Fibroblast of lung (primary cell): ENCODE data around the gene ZNF223. TPM values are rescaled to one million over a fixed set of nuclear protein-coding genes. Genes with fewer than 3 reads are reported as not detected.

Experiments used
- DNase-seq, 2 donors: peaks; one replicate each; pipeline versions ENCODE4 v3.0.0 to v3.0.0-alpha.2; 2010; ENCODE audit warnings: low read depth in 2 of 2
- H2AFZ ChIP-seq: 2 replicates; pipeline ENCODE4 v1.5.1; 2012; ENCODE audit warnings: low read length, control low read depth, inconsistent platforms
- H3K27ac ChIP-seq: 2 replicates; pipeline ENCODE4 v1.5.1; 2011; ENCODE audit warnings: low read length, control low read depth; ENCODE audit not compliant: insufficient read depth
- H3K27me3 ChIP-seq: 2 replicates; pipeline ENCODE4 v1.5.1; 2011; ENCODE audit warnings: mild to moderate bottlenecking, low read length; ENCODE audit not compliant: control insufficient read depth, insufficient read depth
- H3K36me3 ChIP-seq: 2 replicates; pipeline ENCODE4 v1.5.1; 2011; ENCODE audit warnings: low read length; ENCODE audit not compliant: control insufficient read depth, insufficient read depth
- H3K4me1 ChIP-seq: 2 replicates; pipeline ENCODE4 v1.5.1; 2011; ENCODE audit warnings: low read length; ENCODE audit not compliant: control insufficient read depth, insufficient read depth; ENCODE audit errors: extremely low read depth
- H3K4me2 ChIP-seq: 2 replicates; pipeline ENCODE4 v1.5.1; 2011; ENCODE audit warnings: low read length, control low read depth; ENCODE audit not compliant: insufficient read depth; ENCODE audit errors: extremely low read depth
- H3K4me3 ChIP-seq, 4 experiments: fragments of 200-600 bp in 1 of 4; sonication (generic) in 1 of 4; replicated peaks in 1 of 4; 2 replicates each; pipeline ENCODE4 v1.5.1; 2011 to 2016; ENCODE audit warnings: low read length in 4 of 4, low read depth in 3 of 4, mild to moderate bottlenecking in 3 of 4, control low read depth in 2 of 4, inconsistent platforms in 1 of 4, mixed read lengths in 1 of 4; ENCODE audit not compliant: insufficient read depth in 1 of 4; ENCODE audit errors: control extremely low read depth in 1 of 4
- H3K79me2 ChIP-seq: 2 replicates; pipeline ENCODE4 v1.5.1; 2012; ENCODE audit warnings: mild to moderate bottlenecking, low read length, inconsistent platforms; ENCODE audit not compliant: control insufficient read depth, insufficient read depth
- H3K9ac ChIP-seq: 2 replicates; pipeline ENCODE4 v1.5.1; 2011; ENCODE audit warnings: mild to moderate bottlenecking, low read length, control low read depth; ENCODE audit not compliant: insufficient read depth
- H3K9me3 ChIP-seq: 2 replicates; pipeline ENCODE4 v1.5.1; 2012; ENCODE audit warnings: low read depth, low read length; ENCODE audit not compliant: control insufficient read depth, insufficient read depth
- H4K20me1 ChIP-seq: 2 replicates; pipeline ENCODE4 v1.5.1; 2011; ENCODE audit warnings: low read length; ENCODE audit not compliant: control insufficient read depth, insufficient read depth; ENCODE audit errors: extremely low read depth
- EZH2 ChIP-seq: IDR thresholded peaks from 2 replicates; pipeline ENCODE4 v1.5.1; 2012; ENCODE audit warnings: low read length, control low read depth, mild to moderate bottlenecking; ENCODE audit errors: missing control alignments
- polyA plus RNA-seq, 2 donors: library from polyadenylated mRNA; depleted of rRNA in 1 of 2; stranded (reverse) in 1 of 2; unstranded in 1 of 2; fragments of >200 nt; gene quantifications; 2 replicates each; pipeline ENCODE4 v1.2.1, GENCODE V29; 2011 to 2012; ENCODE audit warnings: missing spikeins in 1 of 2
- total RNA-seq: library from RNA; depleted of rRNA; stranded (reverse); fragments of >200 nt; gene quantifications from 2 replicates; pipeline ENCODE4 v1.2.1, GENCODE V29; 2014
- TF ChIP-seq, protein P1 (sequence below), 2 donors: IDR thresholded peaks in 1 of 2; conservative IDR thresholded peaks in 1 of 2; 1 replicate in 1 of 2; 2 replicates in 1 of 2; pipeline ENCODE4 v1.5.1; 2011 to 2012; ENCODE audit warnings: low read length in 2 of 2, control low read depth in 1 of 2, inconsistent platforms in 1 of 2, low read depth in 1 of 2, mild to moderate bottlenecking in 1 of 2

ZNF223 gene
- total and polyA plus RNA-seq, 2 donors (not counting 1 experiment from before 2014, with no cell fraction given), result 4.3 to 5.3 TPM

GRCh38 chr19:44113784-44114390 lies 62.1 kb downstream of the ZNF223 start:
- peak overlapping the region; percentile 77 to 99 (median 98) for H3K4me3 ChIP-seq
- H4K20me1 ChIP-seq, result no peaks in the 10 kb centered on the region
- peak overlapping the region; percentile 97 for H2AFZ ChIP-seq
- no peak for DNase-seq
- H3K27me3 ChIP-seq, result no peaks in the 10 kb centered on the region
- no peaks in the 10 kb centered on the region for H3K4me1 ChIP-seq
- H3K9me3 ChIP-seq, result no peaks in the 10 kb centered on the region
- H3K27ac ChIP-seq, result peak overlapping the region; percentile 92
- H3K36me3 ChIP-seq, result peaks cover 3% of the 10 kb centered on the region
- H3K9ac ChIP-seq, result peak overlapping the region; percentile 83
- peaks cover 3% of the 10 kb centered on the region for H3K79me2 ChIP-seq
- H3K4me2 ChIP-seq, result peak overlapping the region; percentile 79
- TF ChIP-seq, protein P1, sequence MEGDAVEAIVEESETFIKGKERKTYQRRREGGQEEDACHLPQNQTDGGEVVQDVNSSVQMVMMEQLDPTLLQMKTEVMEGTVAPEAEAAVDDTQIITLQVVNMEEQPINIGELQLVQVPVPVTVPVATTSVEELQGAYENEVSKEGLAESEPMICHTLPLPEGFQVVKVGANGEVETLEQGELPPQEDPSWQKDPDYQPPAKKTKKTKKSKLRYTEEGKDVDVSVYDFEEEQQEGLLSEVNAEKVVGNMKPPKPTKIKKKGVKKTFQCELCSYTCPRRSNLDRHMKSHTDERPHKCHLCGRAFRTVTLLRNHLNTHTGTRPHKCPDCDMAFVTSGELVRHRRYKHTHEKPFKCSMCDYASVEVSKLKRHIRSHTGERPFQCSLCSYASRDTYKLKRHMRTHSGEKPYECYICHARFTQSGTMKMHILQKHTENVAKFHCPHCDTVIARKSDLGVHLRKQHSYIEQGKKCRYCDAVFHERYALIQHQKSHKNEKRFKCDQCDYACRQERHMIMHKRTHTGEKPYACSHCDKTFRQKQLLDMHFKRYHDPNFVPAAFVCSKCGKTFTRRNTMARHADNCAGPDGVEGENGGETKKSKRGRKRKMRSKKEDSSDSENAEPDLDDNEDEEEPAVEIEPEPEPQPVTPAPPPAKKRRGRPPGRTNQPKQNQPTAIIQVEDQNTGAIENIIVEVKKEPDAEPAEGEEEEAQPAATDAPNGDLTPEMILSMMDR (conservative IDR thresholded peaks at IDR 0.05 in 1 of 2, IDR thresholded peaks at IDR 0.05 in 1 of 2; ENCODE audit: low read depth in 1 of 2, low read length in 2 of 2), result no peak
- TF ChIP-seq EZH2, result no peak

Other genes starting within 250 kb of the ZNF223 start
- gene LYPD5, start 249.6 kb upstream of the ZNF223 start, total RNA-seq, result 0.50 and 1.0 TPM in 2 replicates
- 0.12 and 0.37 TPM in 2 replicates for gene LYPD5, start 249.6 kb upstream of the ZNF223 start, polyA plus RNA-seq
- gene ZNF283, start 224.7 kb upstream of the ZNF223 start, total RNA-seq, result 12.8 and 15.2 TPM in 2 replicates
- 3.5 and 5.8 TPM in 2 replicates for gene ZNF283, start 224.7 kb upstream of the ZNF223 start, polyA plus RNA-seq
- 5.3 and 5.9 TPM in 2 replicates for gene ZNF404, start 168.1 kb upstream of the ZNF223 start, total RNA-seq
- 2.0 and 3.8 TPM in 2 replicates for gene ZNF404, start 168.1 kb upstream of the ZNF223 start, polyA plus RNA-seq
- 18.5 and 22.1 TPM in 2 replicates for gene ZNF45, start 116.8 kb upstream of the ZNF223 start, total RNA-seq
- 11.6 and 13.2 TPM in 2 replicates for gene ZNF45, start 116.8 kb upstream of the ZNF223 start, polyA plus RNA-seq
- 8.5 and 15.2 TPM in 2 replicates for gene ZNF221, start 100.8 kb upstream of the ZNF223 start, total RNA-seq
- gene ZNF221, start 100.8 kb upstream of the ZNF223 start, polyA plus RNA-seq, result 2.3 and 2.4 TPM in 2 replicates
- gene ZNF155, start 67.8 kb upstream of the ZNF223 start, total RNA-seq, result 9.0 and 12.2 TPM in 2 replicates
- gene ZNF155, start 67.8 kb upstream of the ZNF223 start, polyA plus RNA-seq, result 5.6 and 7.4 TPM in 2 replicates
- gene ZNF230, start 49.1 kb upstream of the ZNF223 start, total RNA-seq, result 4.0 and 4.6 TPM in 2 replicates
- gene ZNF230, start 49.1 kb upstream of the ZNF223 start, polyA plus RNA-seq, result 2.0 and 3.5 TPM in 2 replicates
- gene ZNF222, start 26.7 kb upstream of the ZNF223 start, total RNA-seq, result 12.1 and 13.0 TPM in 2 replicates
- gene ZNF222, start 26.7 kb upstream of the ZNF223 start, polyA plus RNA-seq, result 4.3 and 6.0 TPM in 2 replicates
- 3.3 and 4.0 TPM in 2 replicates for gene ZNF284, start 20.1 kb downstream of the ZNF223 start, total RNA-seq
- 1.2 and 2.7 TPM in 2 replicates for gene ZNF284, start 20.1 kb downstream of the ZNF223 start, polyA plus RNA-seq
- 31.1 and 37.0 TPM in 2 replicates for gene ZNF224, start 42.3 kb downstream of the ZNF223 start, total RNA-seq
- gene ZNF224, start 42.3 kb downstream of the ZNF223 start, polyA plus RNA-seq, result 8.8 and 12.4 TPM in 2 replicates
- 8.2 and 10.2 TPM in 2 replicates for gene ZNF225, start 61.4 kb downstream of the ZNF223 start, total RNA-seq
- gene ZNF225, start 61.4 kb downstream of the ZNF223 start, polyA plus RNA-seq, result 2.2 and 3.1 TPM in 2 replicates
- gene ZNF234, start 89.5 kb downstream of the ZNF223 start, total RNA-seq, result 13.9 and 15.9 TPM in 2 replicates
- gene ZNF234, start 89.5 kb downstream of the ZNF223 start, polyA plus RNA-seq, result 3.4 and 5.7 TPM in 2 replicates
- 17.5 and 30.7 TPM in 2 replicates for gene ZNF226, start 113.1 kb downstream of the ZNF223 start, total RNA-seq
- gene ZNF226, start 113.1 kb downstream of the ZNF223 start, polyA plus RNA-seq, result 18.8 and 21.4 TPM in 2 replicates
- gene ZNF227, start 160.5 kb downstream of the ZNF223 start, total RNA-seq, result 27.7 and 32.0 TPM in 2 replicates
- gene ZNF227, start 160.5 kb downstream of the ZNF223 start, polyA plus RNA-seq, result 8.3 and 9.9 TPM in 2 replicates
- gene ZNF233, start 207.8 kb downstream of the ZNF223 start, total RNA-seq, result 3.6 and 5.9 TPM in 2 replicates
- gene ZNF233, start 207.8 kb downstream of the ZNF223 start, polyA plus RNA-seq, result 0.96 and 1.3 TPM in 2 replicates